WERI-Rb-1 (cell line): ENCODE data around the gene EOMES.

Source experiments
- DNase-seq: peaks from one replicate; pipeline ENCODE4 v3.0.0-alpha.2; 2020
- H3K27ac ChIP-seq: fragments of 250-450 bp; sonication (Bioruptor Pico); 2 replicates; pipeline ENCODE4 v1.5.1; 2020; ENCODE audit warnings: mild to moderate bottlenecking, moderate library complexity
- H3K27me3 ChIP-seq: fragments of 250-450 bp; sonication (Bioruptor Pico); 2 replicates; pipeline ENCODE4 v1.5.1; 2021; ENCODE audit warnings: mild to moderate bottlenecking, low read depth, moderate library complexity; ENCODE audit not compliant: insufficient read depth, severe bottlenecking
- H3K36me3 ChIP-seq: fragments of 250-450 bp; sonication (Bioruptor Pico); 2 replicates; pipeline ENCODE4 v1.5.1; 2020; ENCODE audit warnings: mild to moderate bottlenecking, moderate library complexity
- H3K4me3 ChIP-seq: 2 replicates; pipeline ENCODE4 v1.5.1; 2011; ENCODE audit warnings: low read depth, mild to moderate bottlenecking, control low read depth, low read length
- H3K9me3 ChIP-seq: fragments of 250-450 bp; sonication (Bioruptor Pico); 2 replicates; pipeline ENCODE4 v1.5.1; 2021; ENCODE audit warnings: mild to moderate bottlenecking, moderate library complexity; ENCODE audit not compliant: severe bottlenecking
- CTCF ChIP-seq: IDR thresholded peaks from 2 replicates; pipeline ENCODE4 v1.5.1; 2011; ENCODE audit warnings: low read depth, mild to moderate bottlenecking, control low read depth, inconsistent platforms, low read length

The EOMES gene

GRCh38 chr3:27749643-27750042 is 27.5 kb upstream of the EOMES start:
- no peak for DNase-seq
- H3K9me3 ChIP-seq = no peaks in the 10 kb centered on the region
- H3K4me3 ChIP-seq = no peak overlapping the region
- TF ChIP-seq CTCF = no peak
- peaks cover 6% of the 10 kb centered on the region for H3K27me3 ChIP-seq
- H3K36me3 ChIP-seq = no peaks in the 10 kb centered on the region
- no peak overlapping the region for H3K27ac ChIP-seq

- Histone ChIP-seq H3K27ac (no peak overlapping the region), H3K4me3 (no peak overlapping the region), H3K9me3 (no peaks in the 10 kb centered on the region), H3K36me3 (no peaks in the 10 kb centered on the region), H3K27me3 (peaks cover 4% of the 10 kb centered on the region)
- DNase-seq = no peak
- TF ChIP-seq CTCF = no peak
These were observed 24.7 kb upstream of the EOMES start for GRCh38 chr3:27746838-27747237.

GRCh38 chr3:27740854-27741253 is 18.7 kb upstream of the EOMES start:
- H3K27me3 ChIP-seq = no peaks in the 10 kb centered on the region
- DNase-seq = no peak
- H3K36me3 ChIP-seq = no peaks in the 10 kb centered on the region
- H3K27ac ChIP-seq = no peak overlapping the region
- no peak for TF ChIP-seq CTCF
- H3K4me3 ChIP-seq = no peak overlapping the region
- H3K9me3 ChIP-seq = no peaks in the 10 kb centered on the region

- no peak overlapping the region for H3K27ac ChIP-seq
- no peaks in the 10 kb centered on the region for H3K36me3 ChIP-seq
- H3K27me3 ChIP-seq = no peaks in the 10 kb centered on the region
- H3K4me3 ChIP-seq = no peak overlapping the region
- DNase-seq = no peak
- no peak for TF ChIP-seq CTCF
- no peaks in the 10 kb centered on the region for H3K9me3 ChIP-seq
These were observed 15.0 kb upstream of the EOMES start for GRCh38 chr3:27737091-27737490.

- Histone ChIP-seq H3K4me3 (no peak overlapping the region), H3K27ac (no peak overlapping the region), H3K27me3 (peaks cover 53% of the 10 kb centered on the region), H3K36me3 (no peaks in the 10 kb centered on the region), H3K9me3 (no peaks in the 10 kb centered on the region)
- DNase-seq = no peak
- no peak for TF ChIP-seq CTCF
These were observed 8.9 kb upstream of the EOMES start for GRCh38 chr3:27730774-27731659.
